HG03565 (cell line): Measurements from ENCODE around the gene CDK8.

ENCODE experiments used
- ATAC-seq: cut with Tn5 transposase; IDR thresholded peaks from one replicate; pipeline ENCODE4 v1.9.1; 2021; ENCODE audit warnings: mild to moderate bottlenecking, moderate library complexity; ENCODE audit not compliant: unreplicated experiment

CDK8 gene

DNA sequence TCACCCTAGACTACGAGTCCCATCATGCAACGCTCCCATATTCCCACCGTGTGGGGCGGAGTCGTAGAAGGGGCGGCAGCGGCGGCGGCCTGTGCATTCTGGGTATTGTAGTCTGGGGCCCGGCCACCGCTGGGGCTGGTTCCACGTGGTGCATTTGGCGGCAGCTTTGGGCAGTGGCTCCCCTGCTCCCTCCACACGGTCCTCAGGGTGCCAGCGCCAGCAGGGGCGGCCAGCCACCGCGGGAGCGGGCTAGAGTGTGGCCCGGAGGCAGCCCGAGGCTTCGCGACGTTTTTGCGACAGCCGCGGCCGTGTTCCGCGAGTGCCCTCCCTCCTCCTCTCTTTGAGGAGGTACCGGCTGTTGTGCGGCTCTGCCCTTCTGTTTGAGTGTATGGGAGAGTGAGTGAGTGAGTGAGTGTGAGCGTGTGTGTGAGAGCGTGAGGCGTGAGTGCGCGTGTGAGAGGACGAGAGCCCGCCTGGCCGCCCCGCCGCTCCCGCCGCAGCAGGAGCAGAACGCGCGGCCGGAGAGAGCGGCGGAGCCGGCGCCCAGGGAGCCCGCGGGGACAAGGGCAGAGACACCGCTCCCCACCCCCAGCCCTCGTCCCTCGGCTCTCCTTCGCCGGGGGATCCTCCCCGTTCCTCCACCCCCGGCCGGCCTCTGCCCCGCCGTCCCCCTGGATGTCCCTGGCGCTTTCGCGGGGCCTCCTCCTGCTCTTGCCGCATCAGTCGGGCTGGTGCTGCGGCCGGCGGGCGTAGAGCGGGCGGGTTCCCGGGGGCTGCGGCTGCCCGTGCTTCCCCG, at the start of gene CDK8:
TSS of gene CDK8 (plus strand) at position 343 of the 796 bp plus-strand sequence. CDS start 513 bp downstream, outside the sequence.
- peak; percentile 74 for ATAC-seq

GRCh38 chr13:26208287-26208686, 45.6 kb upstream of the CDK8 start:
- ATAC-seq, result no peak

DNA sequence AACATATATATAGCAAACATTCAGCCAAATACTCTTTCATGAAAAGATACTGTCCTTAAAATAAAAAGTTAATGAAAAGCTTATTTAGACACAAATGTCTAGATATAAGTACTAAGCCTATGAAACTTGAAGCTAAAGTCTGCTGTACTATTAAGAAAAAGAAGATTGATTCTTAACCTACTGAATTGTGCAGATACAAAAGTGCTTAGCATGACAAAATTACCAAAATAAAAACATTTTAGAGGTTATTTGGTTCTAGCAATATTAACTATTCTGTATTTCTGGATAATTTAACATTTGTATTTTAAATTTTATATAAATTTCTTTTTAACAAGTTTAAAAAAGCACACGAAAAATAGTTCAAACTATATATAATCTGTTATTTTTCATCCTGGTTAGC, 40.6 kb upstream of the CDK8 start:
- ATAC-seq, result no peak

GRCh38 chr13:26213982-26214381, 39.9 kb upstream of the CDK8 start:
- no peak for ATAC-seq

- no peak for ATAC-seq
Observed at GRCh38 chr13:26216042-26216441, 37.9 kb upstream of the CDK8 start.

GRCh38 chr13:26219726-26220125, 34.2 kb upstream of the CDK8 start:
- no peak for ATAC-seq

DNA sequence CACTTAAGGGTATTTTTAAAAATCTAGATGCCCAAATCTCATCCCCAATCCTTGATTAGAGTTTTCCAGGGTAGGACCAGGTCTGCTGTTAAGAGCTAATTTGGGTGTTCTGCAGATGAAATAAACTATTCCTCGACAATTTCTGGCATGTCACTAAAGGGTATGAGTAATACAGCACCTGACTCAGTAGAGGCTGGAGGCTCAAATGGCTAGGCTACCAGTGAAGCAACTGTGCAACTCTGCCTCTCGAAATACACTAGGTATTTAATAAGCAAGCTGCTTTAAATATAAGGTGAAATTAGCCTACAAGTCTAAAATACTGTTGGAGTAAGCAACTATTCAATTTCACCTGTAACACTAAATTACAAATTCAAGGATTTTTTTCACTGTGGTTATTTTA, 33.4 kb upstream of the CDK8 start:
- no peak for ATAC-seq

DNA sequence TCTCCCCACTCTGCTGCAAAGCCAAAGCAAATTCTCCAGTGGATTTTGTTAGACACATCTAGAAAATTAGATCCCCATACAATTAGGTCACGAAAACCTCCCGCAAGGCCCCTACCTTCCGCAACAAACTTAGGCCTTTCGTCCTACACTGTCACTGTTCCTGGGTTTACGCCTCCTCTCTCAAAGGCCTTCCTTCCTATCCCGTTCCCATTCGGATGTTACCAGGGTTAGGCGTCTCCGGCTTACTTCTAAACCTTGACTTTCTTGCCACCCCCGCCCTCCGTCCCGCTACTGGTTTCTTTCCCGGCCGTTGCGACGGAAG, 32.6 kb upstream of the CDK8 start:
- ATAC-seq, result no peak

- peak; percentile 93 for ATAC-seq
Observed at GRCh38 chr13:26221721-26222519, 32.0 kb upstream of the CDK8 start, which contains the start of gene RNF6. Gene RNF6, minus strand, starts transcription at chr13:26222314. Its CDS starts 2,665 bp downstream, at chr13:26219649.

DNA sequence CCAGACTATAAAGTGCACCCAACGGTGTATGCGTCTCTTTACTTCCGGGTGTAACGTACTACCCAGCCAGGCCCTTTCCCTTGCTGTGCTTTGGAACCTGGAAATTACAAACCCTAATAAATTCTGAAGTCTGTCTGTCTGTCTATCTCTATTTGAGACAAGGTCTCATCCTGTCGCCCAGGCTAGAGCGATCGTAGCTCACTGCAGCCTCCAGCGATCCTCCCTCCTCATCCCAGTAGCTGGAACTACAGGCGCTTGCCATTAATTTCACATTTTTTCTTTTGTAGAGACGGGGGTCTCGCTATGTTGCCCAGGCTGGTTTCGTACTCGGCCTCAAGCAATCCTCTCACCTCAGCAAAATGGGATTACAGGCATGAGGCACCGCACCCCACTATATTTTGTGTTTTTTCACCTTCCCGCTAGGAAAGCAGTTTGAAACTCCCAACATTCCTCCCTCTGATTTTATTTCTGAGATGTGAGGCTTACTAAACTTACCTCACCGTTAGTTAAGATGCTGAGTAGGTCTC, 31.3 kb upstream of the CDK8 start:
- peak; percentile 28 for ATAC-seq

DNA sequence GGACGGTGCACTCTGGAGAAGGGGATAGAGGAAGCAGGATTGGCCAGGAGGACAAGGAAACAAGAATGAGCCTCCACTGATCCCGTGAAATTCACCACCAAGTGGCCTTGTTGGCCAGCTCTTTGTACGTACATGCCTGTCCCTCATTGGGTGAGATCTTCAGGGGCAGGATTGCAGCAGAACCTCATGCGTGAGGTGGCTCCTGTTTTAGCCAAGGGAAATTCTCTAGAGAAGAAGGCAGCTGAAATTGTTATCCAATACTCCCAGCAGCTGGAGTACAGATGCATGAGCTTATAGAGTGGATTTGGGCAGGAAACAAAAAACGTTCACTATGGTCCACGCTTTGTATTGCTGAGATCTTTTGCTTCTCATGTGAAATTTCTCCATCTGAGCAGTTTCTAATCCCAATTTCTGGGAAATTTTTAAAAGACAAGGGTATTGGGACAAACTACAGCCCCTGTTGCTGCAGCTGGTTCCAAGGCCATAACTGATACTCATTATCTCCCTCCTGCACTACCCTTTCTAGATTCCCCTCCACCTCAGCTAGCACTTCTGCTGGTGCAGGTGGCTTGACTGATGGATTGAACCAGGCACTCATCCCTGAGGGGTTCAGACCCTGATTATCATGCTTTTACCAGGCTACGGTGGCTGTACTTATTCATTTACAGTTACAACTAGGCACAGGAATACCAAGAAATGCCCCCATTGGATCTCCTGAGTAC, 27.9 kb upstream of the CDK8 start:
- no peak for ATAC-seq

- ATAC-seq, result no peak
Observed at GRCh38 chr13:26227166-26227971, 26.6 kb upstream of the CDK8 start.

- no peak for ATAC-seq
Observed at GRCh38 chr13:26228096-26228495, 25.8 kb upstream of the CDK8 start.

GRCh38 chr13:26229080-26229615, 24.8 kb upstream of the CDK8 start:
- no peak for ATAC-seq

DNA sequence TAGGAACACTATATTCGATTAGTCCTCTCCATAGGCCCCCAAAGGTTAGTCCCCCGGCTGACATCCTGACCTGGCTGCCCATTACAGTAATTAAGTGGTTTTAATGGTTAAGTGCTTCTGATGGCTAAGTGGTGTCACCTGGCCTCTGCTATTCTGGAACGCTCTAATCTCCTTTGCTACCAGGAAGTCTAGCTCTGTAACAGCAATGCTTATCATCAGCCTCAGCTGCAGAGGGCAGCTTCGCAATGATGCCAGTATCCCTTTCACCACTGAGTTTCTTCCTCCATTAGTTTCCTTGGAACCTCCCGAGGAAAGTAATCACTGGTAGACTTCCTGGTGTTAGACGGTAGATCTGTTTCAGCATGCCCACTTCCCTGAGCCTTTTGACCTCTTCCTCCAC, 23.2 kb upstream of the CDK8 start:
- ATAC-seq, result no peak

DNA sequence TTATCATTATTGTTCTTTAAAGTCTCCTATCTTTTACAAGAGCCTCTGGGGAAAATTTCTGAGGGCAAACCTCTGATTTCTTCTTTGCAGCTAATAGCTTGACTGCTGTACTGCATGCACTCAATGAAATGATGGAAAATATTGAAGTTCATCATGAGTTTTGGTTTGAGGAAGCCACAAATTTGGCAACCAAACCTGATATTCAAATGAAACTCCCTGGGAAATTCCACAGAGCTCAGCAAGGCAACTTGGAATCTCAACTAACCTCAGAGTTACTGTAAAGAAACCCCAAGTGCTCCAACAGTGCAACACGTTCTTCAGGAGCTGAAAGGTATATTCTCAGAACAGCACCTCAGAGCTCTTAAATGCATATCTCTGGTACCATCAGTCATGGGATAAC, 17.6 kb upstream of the CDK8 start:
- no peak for ATAC-seq

DNA sequence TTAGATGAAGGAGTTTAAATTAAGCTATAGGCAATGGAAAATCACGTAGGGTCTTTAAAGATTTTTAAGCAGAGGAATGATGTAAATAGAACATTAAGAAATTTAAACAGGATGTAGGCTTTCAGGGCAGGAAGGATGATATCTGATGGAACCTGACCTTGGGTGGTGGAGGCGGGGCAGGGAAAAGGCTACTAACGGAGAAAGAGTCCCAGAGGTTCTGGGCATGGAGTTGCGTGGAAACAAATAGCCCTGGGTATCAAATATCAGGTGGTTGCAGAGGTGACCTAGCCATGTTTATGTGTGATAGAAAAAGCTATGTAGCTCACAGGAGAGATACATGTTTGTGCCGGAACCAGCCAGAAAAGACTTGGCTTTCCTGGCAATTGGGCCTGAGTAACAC, 7.8 kb upstream of the CDK8 start:
- ATAC-seq, result no peak

GRCh38 chr13:26247011-26247410, 6.9 kb upstream of the CDK8 start:
- no peak for ATAC-seq

DNA sequence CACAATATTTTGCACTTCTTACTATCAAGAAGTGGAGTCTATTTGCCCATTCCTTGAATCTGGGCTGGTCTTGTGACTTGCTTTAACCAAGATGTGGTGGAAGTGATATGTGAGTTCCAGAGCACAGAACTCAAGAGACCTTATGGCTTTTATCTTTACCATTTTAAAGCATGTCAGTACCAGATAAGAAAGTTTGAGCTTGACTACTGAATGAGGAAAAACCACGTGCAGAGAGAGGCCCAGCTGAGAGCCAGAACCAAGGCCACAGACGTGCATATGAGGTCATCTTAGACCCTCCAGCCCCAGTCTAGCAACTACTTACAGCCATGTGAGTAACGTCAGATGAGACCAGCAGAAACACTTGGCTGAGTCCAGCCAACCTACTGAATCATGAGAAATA, 6.3 kb upstream of the CDK8 start:
- ATAC-seq, result no peak

- ATAC-seq, result no peak
Observed at GRCh38 chr13:26249551-26249950, 4.4 kb upstream of the CDK8 start.
